HG02938 (cell line): Measurements from ENCODE around the gene PCDHGA1.
"Not testable (repeated sequence)": the region's sequence is repeated elsewhere in the genome, so short reads cannot be mapped to it uniquely, and the experiment has no call there.

Experiments used
- ATAC-seq: cut with Tn5 transposase; IDR thresholded peaks from one replicate; pipeline ENCODE4 v1.9.1; 2021; ENCODE audit warnings: mild to moderate bottlenecking, moderate library complexity; ENCODE audit not compliant: unreplicated experiment

Gene PCDHGA1

DNA sequence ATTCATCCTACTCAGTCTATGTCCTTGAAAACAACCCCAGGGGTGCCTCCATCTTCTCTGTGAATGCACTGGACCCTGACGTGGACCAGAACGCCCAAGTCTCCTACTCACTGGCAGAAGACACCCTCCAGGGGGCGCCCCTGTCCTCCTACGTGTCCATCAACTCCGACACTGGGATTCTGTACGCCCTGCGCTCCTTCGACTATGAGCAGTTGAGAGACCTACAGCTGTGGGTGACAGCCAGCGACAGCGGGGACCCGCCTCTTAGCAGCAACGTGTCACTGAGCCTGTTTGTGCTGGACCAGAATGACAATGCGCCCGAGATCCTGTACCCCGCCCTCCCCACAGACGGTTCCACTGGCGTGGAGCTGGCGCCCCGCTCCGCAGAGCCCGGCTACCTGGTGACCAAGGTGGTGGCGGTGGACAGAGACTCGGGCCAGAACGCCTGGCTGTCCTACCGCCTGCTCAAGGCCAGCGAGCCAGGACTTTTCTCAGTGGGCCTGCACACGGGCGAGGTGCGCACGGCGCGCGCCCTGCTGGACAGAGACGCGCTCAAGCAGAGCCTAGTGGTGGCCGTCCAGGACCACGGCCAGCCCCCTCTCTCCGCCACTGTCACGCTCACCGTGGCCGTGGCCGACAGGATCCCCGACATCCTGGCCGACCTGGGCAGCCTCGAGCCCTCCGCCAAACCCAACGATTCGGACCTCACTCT lies 45.3 kb downstream of the PCDHGA1 start:
- not testable (repeated sequence) for ATAC-seq

DNA sequence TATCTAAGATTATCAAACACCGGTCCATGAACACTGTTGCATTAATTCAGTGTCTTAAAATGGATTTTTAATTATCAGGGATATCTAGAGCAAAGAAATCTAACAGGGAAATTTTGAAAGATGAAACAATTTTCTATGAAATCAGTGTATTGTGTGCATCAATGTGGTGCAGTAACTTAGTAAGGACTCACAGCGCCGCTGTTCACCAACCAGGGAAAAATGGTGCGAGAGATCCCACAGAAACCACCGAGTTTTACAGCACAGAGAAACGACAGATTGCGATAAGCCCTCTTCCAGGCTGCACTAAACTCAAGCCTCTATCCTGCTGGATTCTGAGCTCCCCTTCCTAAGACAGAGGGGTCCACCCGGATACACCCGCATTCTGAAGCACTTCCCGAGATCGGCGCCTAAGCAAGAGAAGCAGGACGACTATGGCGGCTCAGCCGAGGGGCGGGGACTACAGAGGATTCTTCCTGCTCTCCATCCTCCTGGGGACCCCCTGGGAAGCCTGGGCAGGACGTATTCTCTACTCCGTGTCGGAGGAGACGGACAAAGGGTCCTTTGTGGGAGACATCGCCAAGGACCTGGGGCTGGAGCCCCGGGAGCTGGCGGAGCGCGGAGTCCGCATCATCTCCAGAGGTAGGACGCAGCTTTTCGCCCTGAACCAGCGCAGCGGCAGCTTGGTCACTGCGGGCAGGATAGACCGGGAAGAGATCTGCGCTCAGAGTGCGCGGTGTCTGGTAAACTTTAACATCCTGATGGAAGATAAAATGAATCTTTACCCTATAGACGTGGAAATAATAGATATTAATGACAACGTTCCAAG lies 52.4 kb downstream of the PCDHGA1 start, which contains the start of gene PCDHGA7:
Gene PCDHGA7, plus strand, starts transcription at position 274 of the 826 bp plus-strand sequence. Its CDS starts 158 bp downstream, at position 432.
- ATAC-seq = no peak

DNA sequence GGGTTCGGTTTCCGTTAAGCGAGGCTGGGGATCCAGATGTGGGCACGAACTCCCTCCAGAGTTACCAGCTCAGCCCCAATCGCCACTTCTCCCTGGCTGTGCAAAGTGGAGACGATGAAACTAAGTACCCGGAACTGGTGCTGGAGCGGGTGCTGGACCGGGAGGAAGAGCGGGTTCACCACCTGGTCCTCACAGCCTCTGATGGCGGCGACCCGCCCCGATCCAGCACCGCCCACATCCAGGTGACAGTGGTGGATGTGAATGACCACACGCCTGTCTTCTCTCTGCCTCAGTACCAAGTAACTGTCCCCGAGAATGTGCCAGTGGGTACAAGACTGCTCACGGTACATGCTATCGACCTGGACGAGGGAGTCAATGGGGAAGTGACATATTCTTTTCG lies 53.0 kb downstream of the PCDHGA1 start:
- no peak for ATAC-seq

DNA sequence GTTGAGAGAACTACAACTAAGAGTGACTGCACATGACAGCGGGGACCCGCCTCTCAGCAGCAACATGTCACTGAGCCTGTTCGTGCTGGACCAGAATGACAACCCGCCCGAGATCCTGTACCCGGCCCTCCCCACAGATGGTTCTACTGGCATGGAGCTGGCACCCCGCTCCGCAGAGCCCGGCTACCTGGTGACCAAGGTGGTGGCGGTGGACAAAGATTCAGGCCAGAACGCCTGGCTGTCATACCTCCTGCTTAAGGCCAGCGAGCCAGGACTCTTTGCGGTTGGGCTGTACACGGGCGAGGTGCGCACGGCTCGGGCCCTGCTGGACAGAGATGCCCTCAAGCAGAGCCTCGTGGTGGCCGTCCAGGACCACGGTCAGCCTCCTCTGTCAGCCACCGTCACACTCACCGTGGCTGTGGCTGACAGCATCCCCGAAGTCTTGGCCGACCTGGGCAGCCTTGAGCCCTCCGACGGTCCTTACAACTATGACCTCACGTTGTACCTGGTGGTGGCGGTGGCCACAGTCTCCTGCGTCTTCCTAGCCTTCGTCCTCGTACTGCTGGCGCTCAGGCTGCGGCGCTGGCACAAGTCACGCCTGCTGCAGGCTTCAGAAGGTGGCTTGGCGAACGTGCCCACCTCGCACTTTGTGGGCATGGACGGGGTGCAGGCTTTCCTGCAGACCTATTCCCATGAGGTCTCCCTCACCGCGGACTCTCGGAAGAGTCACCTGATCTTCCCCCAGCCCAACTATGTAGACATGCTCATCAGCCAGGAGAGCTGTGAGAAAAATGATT lies 54.4 kb downstream of the PCDHGA1 start:
- no peak for ATAC-seq

DNA sequence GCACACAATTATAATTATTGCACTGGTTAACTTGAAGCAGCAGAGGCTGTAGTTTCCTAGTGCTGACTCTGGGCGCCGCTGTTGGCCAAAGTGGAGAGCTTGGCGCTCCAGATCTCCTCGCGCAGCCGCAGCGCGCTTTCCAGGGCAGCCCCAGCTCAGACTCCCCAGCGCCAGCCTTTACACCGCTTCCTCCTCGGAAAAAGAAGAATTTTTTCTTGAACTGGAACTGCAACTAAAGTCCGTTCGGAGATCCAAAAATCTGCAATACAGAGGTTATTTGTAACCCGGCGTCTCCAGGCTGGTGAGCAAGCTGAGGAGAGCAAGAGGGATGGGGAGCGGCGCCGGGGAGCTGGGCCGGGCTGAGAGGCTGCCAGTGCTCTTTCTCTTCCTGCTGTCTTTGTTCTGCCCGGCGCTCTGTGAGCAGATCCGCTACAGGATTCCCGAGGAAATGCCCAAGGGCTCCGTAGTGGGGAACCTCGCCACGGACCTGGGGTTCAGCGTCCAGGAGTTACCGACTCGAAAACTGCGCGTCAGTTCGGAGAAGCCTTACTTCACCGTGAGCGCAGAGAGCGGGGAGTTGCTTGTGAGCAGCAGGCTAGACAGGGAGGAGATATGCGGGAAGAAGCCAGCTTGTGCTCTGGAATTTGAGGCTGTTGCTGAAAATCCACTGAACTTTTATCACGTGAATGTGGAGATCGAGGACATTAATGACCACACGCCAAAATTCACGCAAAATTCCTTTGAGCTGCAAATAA lies 57.4 kb downstream of the PCDHGA1 start, which contains the start of gene PCDHGB4:
Gene PCDHGB4, plus strand, starts transcription at position 142 of the 755 bp plus-strand sequence. Its CDS starts 187 bp downstream, at position 329.
- not testable (repeated sequence) for ATAC-seq

DNA sequence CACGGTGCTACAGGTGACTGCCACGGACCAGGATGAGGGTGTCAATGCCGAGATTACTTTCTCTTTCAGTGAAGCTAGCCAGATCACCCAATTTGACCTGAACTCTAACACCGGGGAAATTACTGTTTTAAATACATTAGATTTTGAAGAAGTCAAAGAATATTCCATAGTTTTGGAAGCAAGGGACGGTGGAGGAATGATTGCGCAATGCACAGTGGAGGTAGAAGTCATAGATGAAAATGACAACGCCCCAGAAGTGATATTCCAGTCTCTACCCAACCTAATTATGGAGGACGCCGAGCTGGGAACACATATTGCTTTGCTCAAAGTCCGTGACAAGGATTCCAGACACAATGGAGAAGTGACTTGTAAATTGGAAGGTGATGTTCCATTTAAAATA lies 58.3 kb downstream of the PCDHGA1 start:
- ATAC-seq = no peak

DNA sequence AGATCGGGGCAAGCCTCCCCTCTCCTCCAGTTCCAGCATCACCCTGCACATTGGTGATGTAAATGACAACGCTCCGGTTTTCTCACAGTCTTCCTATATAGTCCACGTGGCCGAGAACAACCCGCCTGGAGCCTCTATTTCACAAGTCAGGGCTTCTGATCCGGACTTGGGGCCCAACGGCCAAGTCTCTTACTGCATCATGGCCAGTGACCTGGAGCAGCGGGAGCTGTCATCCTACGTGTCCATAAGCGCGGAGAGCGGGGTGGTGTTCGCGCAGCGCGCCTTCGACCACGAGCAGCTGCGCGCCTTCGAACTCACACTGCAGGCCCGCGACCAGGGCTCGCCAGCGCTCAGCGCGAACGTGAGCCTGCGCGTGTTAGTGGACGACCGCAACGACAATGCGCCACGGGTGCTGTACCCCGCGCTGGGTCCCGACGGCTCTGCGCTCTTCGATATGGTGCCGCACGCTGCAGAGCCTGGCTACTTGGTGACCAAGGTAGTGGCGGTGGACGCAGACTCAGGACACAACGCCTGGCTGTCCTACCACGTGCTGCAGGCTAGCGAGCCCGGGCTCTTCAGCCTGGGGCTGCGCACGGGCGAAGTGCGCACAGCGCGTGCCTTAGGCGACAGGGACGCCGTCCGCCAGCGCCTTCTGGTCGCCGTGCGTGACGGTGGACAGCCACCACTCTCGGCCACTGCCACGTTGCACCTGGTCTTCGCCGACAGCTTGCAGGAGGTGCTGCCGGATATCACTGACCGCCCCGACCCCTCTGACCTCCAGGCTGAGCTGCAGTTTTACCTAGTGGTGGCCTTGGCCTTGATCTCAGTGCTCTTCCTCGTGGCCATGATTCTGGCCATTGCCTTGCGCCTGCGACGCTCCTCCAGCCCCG lies 59.1 kb downstream of the PCDHGA1 start:
- no peak for ATAC-seq

DNA sequence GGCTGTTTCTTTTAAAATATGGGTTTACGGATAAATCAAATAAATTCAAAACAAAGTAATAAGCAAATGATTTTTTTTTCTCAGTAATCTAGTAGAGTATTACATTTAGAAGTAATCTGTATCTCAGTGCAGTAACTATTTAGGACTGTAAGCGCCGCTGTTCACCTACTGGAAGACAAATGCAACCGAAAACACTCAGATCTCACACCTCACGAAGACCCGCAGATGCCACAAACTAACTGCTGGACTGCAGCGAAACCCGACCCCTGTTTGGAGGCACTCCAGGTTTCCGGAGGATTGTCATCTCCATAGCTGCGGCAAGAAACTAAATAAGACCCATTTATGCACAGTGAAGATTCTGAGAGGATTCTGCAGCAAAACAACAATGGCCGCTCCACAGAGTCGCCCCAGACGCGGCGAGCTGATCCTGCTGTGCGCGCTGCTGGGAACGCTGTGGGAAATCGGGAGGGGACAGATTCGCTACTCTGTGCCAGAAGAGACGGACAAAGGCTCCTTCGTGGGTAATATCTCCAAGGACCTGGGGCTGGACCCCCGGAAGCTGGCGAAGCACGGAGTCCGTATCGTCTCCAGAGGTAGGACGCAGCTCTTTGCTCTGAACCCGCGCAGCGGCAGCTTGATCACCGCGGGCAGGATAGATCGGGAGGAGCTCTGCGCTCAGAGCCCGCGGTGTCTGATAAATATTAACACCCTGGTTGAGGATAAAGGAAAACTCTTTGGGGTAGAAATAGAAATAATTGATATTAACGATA lies 62.3 kb downstream of the PCDHGA1 start, which contains the start of gene PCDHGA8:
Gene PCDHGA8, plus strand, starts transcription at position 205 of the 770 bp plus-strand sequence. Its CDS starts 181 bp downstream, at position 386.
- ATAC-seq = no peak

DNA sequence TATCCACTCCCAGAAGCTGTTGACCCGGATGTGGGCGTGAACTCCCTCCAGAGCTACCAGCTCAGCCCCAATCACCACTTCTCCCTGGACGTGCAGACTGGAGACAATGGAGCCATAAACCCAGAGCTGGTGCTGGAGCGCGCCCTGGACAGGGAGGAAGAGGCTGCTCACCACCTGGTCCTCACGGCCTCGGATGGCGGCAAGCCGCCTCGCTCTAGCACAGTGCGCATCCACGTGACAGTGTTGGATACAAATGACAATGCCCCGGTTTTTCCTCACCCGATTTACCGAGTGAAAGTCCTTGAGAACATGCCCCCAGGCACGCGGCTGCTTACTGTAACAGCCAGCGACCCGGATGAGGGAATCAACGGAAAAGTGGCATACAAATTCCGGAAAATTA lies 63.0 kb downstream of the PCDHGA1 start:
- ATAC-seq = no peak

DNA sequence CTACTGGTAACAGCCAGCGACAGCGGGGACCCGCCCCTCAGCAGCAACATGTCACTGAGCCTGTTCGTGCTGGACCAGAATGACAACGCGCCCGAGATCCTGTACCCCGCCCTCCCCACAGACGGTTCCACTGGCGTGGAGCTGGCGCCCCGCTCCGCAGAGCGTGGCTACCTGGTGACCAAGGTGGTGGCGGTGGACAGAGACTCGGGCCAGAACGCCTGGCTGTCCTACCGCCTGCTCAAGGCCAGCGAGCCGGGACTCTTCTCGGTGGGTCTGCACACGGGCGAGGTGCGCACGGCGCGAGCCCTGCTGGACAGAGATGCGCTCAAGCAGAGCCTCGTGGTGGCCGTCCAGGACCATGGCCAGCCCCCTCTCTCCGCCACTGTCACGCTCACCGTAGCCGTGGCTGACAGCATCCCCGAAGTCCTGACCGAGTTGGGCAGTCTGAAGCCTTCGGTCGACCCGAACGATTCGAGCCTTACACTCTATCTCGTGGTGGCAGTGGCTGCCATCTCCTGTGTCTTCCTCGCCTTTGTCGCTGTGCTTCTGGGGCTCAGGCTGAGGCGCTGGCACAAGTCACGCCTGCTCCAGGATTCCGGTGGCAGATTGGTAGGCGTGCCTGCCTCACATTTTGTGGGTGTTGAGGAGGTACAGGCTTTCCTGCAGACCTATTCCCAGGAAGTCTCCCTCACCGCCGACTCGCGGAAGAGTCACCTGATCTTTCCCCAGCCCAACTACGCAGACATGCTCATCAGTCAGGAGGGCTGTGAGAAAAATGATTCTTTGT lies 64.3 kb downstream of the PCDHGA1 start:
- not testable (repeated sequence) for ATAC-seq

DNA sequence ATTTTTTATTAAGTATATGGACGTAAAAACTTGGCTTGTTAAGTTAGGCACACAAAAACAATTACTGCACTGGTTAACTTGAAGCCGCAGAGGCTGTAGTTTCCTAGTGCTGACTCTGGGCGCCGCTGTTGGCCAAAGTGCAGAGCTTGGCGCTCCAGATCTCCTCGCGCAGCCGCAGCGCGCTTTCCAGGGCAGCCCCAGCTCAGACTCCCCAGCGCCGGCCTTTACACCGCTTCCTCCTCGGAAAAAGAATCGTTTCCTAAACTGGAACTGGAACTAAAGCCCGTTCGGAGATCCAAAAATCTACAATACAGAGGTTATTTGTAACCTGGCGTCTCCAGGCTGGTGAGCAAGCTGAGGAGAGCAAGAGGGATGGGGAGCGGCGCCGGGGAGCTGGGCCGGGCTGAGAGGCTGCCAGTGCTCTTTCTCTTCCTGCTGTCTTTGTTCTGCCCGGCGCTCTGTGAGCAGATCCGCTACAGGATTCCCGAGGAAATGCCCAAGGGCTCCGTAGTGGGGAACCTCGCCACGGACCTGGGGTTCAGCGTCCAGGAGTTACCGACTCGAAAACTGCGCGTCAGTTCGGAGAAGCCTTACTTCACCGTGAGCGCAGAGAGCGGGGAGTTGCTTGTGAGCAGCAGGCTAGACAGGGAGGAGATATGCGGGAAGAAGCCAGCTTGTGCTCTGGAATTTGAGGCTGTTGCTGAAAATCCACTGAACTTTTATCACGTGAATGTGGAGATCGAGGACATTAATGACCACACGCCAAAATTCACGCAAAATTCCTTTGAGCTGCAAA lies 67.6 kb downstream of the PCDHGA1 start, which contains the start of gene PCDHGB5:
Gene PCDHGB5, plus strand, starts transcription at position 192 of the 796 bp plus-strand sequence. Its CDS starts 181 bp downstream, at position 373.
- peak; percentile 81 for ATAC-seq

DNA sequence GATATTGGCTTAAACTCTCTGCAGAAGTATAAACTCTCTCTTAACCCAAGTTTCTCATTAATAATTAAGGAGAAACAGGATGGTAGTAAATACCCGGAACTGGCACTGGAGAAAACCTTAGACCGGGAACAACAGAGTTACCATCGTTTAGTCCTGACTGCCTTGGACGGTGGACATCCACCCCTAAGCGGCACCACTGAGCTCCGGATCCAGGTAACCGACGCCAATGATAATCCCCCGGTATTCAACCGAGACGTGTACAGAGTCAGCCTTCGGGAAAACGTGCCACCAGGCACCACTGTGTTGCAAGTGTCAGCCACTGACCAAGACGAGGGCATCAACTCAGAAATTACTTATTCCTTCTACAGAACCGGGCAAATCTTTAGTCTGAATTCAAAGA lies 68.3 kb downstream of the PCDHGA1 start:
- ATAC-seq = no peak

DNA sequence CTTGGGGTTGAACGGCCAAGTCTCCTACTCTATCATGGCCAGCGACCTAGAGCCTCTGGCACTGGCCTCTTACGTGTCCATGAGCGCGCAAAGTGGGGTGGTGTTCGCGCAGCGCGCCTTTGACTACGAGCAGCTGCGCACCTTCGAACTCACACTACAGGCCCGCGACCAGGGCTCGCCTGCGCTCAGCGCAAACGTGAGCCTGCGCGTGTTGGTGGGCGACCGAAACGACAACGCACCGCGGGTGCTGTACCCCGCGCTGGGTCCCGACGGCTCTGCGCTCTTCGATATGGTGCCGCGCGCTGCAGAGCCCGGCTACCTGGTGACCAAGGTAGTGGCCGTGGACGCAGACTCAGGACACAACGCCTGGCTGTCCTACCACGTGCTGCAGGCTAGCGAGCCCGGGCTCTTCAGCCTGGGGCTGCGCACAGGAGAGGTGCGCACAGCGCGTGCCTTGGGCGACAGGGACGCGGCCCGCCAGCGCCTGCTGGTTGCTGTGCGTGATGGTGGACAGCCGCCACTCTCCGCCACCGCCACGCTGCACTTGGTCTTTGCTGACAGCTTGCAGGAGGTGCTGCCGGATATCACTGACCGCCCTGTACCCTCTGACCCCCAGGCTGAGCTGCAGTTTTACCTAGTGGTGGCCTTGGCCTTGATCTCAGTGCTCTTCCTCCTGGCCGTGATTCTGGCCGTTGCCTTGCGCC lies 69.4 kb downstream of the PCDHGA1 start:
- ATAC-seq = no peak

DNA sequence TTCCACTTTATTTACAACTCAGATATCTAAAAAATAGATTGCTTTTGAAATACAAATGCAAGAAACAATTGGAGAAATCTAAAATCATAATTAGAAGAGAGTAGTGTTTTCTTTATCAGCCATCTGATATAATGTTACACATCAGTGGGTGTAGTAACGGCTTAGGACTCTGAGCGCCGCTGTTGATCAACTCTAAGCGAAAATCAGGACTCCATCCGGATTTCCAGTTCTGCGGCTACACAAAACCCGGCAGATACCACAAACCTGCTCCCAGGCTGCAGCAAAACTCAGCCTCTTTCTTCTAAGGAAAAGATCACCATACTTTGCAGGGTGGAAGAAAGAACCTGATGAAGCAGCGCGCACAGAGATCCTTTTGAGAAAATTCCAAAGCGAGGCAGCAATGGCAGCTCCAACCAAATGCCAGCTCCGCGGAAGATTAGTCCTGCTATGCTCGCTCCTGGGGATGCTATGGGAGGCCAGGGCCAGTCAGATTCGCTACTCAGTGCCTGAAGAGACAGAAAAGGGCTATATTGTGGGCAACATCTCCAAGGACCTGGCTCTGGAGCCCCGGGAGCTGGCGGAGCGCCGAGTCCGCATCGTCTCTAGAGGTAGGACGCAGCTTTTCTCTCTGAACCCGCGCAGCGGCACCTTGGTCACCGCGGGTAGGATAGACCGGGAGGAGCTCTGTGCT lies 72.4 kb downstream of the PCDHGA1 start, which contains the start of gene PCDHGA9:
Gene PCDHGA9, plus strand, starts transcription at position 226 of the 691 bp plus-strand sequence. Its CDS starts 175 bp downstream, at position 401.
- no peak for ATAC-seq

DNA sequence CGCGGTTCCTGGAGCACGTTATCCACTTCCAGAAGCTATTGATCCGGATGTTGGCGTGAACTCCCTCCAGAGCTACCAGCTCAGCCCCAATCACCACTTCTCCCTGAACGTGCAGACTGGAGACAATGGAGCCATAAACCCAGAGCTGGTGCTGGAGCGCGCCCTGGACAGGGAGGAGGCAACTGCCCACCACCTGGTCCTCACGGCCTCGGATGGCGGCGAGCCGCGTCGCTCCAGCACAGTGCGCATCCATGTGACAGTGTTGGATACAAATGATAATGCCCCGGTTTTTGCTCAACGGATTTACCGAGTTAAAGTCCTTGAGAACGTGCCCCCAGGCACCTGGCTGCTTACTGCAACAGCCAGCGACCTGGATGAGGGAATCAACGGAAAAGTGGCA lies 73.1 kb downstream of the PCDHGA1 start:
- ATAC-seq = no peak
